Measurements from ENCODE around the gene LANCL3.

GRCh38 chrX:37684426-37684825, 113.0 kb downstream of the LANCL3 start:
- TF ChIP-seq, protein P1, sequence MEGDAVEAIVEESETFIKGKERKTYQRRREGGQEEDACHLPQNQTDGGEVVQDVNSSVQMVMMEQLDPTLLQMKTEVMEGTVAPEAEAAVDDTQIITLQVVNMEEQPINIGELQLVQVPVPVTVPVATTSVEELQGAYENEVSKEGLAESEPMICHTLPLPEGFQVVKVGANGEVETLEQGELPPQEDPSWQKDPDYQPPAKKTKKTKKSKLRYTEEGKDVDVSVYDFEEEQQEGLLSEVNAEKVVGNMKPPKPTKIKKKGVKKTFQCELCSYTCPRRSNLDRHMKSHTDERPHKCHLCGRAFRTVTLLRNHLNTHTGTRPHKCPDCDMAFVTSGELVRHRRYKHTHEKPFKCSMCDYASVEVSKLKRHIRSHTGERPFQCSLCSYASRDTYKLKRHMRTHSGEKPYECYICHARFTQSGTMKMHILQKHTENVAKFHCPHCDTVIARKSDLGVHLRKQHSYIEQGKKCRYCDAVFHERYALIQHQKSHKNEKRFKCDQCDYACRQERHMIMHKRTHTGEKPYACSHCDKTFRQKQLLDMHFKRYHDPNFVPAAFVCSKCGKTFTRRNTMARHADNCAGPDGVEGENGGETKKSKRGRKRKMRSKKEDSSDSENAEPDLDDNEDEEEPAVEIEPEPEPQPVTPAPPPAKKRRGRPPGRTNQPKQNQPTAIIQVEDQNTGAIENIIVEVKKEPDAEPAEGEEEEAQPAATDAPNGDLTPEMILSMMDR (IDR thresholded peaks at IDR 0.05), result no peak
- TF ChIP-seq POLR2AphosphoS5 (IDR thresholded peaks at IDR 0.05), result no peak
